ENCODE measurements around the gene ECSCR. TPM values are rescaled to one million over a fixed set of nuclear protein-coding genes. Genes with fewer than 3 reads are reported as not detected.
A peak's percentile ranks its signal among the peaks of the same experiment; 100 is the strongest.
"Not testable (repeated sequence)": the region's sequence is repeated elsewhere in the genome, so short reads cannot be mapped to it uniquely, and the experiment has no call there.

Gene ECSCR, protein sequence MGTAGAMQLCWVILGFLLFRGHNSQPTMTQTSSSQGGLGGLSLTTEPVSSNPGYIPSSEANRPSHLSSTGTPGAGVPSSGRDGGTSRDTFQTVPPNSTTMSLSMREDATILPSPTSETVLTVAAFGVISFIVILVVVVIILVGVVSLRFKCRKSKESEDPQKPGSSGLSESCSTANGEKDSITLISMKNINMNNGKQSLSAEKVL
- total RNA-seq (2014; rRNA removed; shearing (Covaris generic)), result 0.53 and 1.2 TPM in 2 replicates

DNA sequence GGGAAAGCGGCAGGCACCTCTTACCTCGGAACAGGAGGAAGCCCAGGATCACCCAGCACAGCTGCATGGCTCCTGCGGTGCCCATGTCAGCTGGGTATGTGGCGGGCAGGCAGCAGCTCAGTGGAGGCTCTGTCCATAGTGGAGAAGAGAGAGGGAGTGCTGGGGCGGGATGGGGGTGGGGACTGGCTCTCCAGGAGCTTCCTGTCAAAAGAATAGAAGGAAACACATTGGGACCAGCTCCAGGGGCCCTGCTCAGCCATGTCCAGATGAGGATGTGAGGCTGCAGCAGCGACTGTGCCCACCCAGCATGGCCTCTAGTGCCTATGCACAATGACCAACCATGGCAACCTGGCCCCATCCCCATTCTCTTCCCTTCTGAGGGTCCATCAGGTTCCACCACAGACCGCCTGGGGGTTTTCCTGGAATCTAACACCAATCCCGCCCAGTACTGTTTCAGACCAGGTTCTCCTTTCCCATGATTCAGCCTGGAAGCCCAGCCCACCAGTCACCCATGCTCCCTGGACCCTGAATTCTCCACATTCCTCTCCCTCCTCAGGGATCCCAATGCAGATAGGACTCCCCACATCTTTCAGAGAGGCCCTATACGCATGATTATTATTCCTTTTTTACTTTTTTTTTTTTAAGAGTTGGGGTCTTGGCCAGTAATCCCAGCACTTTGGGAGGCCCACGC is at the start of gene ECSCR:
Gene ECSCR (minus strand): TSS at position 158 of the 691 bp plus-strand sequence. CDS start 73 bp downstream, at position 85.
- Histone ChIP-seq H3K4me3 (no peak within 1 kb of the TSS), H3K4me1 (replicated peaks) (peaks cover 30% of the 10 kb centered on the region), H3K36me3 (no peaks in the 10 kb centered on the region), H3K27me3 (replicated peaks) (no peaks in the 10 kb centered on the region; the same call in 1 of the 2 replicates), H3K9me3 (replicated peaks) (no peaks in the 10 kb centered on the region), H3K27ac (peak within 1 kb of the TSS; percentile 22; the same call in 1 of the 2 replicates)
- DNase-seq (ENCODE audit: low read depth in 1 of 2, low spot score in 2 of 2), result no peak

DNA sequence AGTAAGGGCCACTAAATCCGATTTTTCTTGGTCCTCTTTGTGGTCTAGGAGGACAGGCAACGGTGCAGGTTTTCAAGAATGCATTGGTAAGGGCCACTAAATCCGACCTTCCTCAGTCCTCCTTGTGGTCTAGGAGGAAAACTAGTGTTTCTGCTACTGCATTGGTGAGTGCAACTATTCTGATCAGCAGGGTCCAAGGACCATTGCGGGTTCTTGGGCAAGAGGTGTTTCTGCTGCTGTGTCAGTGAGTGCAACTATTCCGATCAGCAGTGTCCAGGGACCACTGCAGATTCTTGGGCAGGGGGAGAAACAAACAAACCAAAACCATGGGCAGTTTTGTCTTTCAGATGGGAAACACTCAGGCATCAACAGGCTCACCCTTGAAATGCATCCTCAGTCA is 42.2 kb upstream of the ECSCR start:
- not testable (repeated sequence) for H3K27me3 ChIP-seq (replicated peaks); H3K36me3 ChIP-seq; H3K9me3 ChIP-seq (replicated peaks); DNase-seq (ENCODE audit: low read depth in 1 of 2, low spot score in 2 of 2); H3K4me1 ChIP-seq (replicated peaks); H3K27ac ChIP-seq; H3K4me3 ChIP-seq

DNA sequence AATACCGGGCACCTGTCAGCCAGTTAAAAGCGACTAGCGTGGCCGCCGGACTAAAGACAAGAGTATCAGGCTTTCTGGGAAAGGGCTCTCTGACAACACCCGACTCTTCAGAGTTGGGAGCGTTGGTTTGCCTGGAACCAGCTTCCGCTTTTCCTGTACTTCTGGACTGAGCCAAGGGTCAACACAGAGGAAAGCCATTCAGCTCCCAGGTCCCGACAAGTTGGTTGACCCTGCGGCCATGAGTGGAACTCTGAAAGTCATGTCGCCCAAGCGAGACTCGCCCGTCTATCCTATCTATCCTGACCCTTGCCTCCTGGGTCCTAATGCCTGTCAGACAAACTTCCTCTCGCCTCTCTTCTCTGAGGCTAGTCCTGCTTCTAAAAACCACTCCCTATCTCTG is 41.3 kb upstream of the ECSCR start:
- H3K36me3 ChIP-seq; H3K27ac ChIP-seq; H3K4me1 ChIP-seq (replicated peaks); H3K9me3 ChIP-seq (replicated peaks); H3K27me3 ChIP-seq (replicated peaks); H3K4me3 ChIP-seq; DNase-seq (ENCODE audit: low read depth in 1 of 2, low spot score in 2 of 2): not testable (repeated sequence)

DNA sequence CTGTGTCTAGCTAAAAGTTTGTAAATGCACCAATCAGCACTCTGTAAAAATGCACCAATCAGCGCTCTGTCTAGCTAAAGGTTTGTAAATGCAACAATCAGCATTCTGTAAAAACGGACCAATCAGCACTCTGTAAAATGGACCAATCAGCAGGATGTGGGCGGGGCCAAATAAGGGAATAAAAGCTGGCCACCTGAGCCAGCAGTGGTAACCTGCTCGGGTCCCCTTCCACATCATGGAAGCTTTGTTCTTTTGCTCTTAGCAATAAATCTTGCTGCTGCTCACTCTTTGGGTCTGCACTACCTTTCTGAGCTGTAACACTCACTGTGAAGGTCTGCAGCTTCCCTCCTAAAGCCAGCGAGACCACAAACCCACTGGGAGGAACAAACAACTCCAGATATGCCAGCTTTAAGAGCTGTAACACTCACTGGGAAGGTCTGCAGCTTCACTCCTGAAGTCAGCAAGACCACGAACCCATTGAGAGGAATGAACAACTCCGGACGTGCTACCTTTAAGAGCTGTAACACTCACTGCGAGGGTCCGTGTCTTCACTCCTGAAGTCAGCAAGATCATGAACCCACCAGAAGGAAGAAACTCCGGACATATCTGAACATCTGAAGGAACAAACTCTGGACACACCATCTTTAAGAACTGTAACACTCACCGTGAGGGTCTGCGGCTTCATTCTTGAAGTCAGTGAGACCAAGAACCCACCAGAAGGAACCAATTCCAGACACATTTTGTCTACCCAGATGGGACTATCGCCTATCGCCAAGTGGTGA is 40.7 kb upstream of the ECSCR start:
- not testable (repeated sequence) for H3K4me3 ChIP-seq; DNase-seq (ENCODE audit: low read depth in 1 of 2, low spot score in 2 of 2)

DNA sequence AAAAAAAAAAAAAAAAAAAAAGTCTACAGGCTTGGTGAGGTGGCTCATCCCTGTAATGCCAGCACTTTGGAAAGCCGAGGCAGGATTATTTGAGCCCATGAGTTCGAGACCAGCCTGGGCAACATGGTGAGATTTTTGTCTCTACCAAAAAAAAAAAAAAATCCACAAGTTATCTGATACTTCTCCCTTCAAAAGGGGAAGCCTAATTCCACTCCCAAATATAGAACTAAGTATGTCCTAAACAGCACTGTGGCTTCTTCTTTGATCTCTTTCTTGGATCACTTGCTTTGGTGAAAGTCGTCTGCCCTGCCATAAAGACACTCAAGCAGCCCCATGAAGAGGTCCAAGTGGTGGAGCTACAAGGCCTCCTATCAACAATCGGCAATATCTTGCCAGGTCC is 38.8 kb upstream of the ECSCR start:
- no peak overlapping the region for H3K27ac ChIP-seq
- H3K4me3 ChIP-seq, result no peak overlapping the region
- no peaks in the 10 kb centered on the region for H3K36me3 ChIP-seq
- peaks cover 4% of the 10 kb centered on the region for H3K4me1 ChIP-seq (replicated peaks)
- DNase-seq (ENCODE audit: low read depth in 1 of 2, low spot score in 2 of 2), result no peak
- H3K27me3 ChIP-seq (replicated peaks), result no peaks in the 10 kb centered on the region
- H3K9me3 ChIP-seq (replicated peaks), result no peaks in the 10 kb centered on the region

More for the DNA sequence above, 40.7 kb upstream of the ECSCR start:
- H3K27me3 ChIP-seq (replicated peaks); H3K4me1 ChIP-seq (replicated peaks); H3K9me3 ChIP-seq (replicated peaks); H3K27ac ChIP-seq; H3K36me3 ChIP-seq: not testable (repeated sequence)

DNA sequence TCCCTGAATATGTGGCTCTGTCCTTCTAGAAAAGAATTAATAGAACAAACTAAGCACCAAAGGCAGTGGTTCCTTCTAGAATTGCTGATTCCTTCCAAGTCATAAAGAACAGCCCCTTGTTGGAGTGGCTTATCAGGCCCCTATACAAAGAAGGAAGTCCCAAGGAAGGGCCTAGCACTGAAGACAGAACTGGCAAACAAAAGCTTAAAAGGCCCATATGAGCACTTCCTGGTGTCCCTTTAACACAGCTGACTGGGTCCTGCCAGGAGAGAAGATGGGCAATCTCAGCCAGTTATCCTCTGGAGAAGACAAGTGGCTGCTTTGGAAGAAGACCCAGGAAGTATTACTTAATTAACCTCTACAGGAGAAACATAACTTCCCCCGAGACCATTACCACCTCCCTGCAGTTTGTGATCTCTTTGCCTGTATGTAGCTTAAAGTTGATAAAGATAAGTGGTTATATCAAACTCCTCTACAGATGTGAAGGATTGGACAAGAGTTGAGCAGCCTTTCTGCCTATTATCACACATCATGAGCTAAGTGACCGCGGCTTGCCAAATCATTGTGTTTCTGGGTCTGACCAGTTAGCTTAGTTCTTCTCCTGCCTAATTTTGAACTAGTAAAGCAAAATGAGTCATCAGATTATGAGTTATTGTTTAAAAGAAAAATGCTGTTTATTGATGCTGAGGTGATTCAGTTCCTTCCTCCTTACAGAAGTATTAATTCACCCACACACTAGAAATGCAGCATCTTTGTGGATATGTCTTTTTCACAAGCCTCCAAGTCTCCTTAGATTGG is 33.3 kb upstream of the ECSCR start:
- Histone ChIP-seq H3K27ac (peak overlapping the region; percentile 32; the same call in 1 of the 2 replicates), H3K36me3 (no peaks in the 10 kb centered on the region), H3K9me3 (replicated peaks) (no peaks in the 10 kb centered on the region), H3K4me1 (replicated peaks) (peaks cover 37% of the 10 kb centered on the region), H3K4me3 (no peak overlapping the region), H3K27me3 (replicated peaks) (no peaks in the 10 kb centered on the region)
- peak in 1 of 2 experiments; percentile 59 for DNase-seq (ENCODE audit: low read depth in 1 of 2, low spot score in 2 of 2)

DNA sequence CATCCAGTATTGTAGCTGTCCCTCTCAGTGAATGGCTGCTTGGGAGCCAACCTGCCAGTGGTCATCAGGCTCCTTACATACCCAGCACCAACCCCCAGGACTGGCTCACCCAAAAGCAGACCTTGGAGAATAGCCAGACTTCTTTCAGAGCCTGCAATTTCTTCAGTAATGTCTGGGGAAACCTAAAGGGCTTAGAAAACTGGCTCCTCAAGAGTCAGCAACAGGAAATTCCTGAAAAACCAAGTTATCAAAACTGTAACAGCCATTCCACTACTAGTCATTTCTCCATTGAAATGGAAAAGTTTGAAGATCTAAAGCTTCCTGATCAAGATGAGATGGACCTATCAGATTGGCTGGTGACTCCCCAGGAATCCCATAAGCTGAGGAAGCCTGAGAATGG is 32.3 kb upstream of the ECSCR start:
- Histone ChIP-seq H3K4me3 (no peak overlapping the region), H3K27ac (peak overlapping the region; percentile 32)
- DNase-seq (ENCODE audit: low read depth in 1 of 2, low spot score in 2 of 2), result no peak

DNA sequence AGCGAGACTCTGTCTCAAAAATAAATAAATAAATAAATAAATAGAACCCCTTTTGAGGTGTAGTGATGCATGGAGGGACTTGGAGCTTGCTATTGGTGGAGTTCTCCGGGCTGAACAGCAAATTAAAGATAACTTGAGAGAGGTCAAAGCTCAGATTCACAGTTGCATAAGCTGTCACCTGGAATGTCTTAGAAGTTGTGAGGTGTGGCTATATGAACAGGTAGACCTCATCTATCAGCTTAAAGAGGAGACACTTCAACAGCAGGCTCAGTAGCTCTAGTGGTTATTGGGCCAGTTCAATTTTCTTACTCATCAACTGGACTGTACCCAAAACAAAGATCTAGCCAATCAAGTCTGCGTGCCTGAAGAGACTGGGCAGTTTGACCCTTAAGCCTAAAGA is 31.7 kb upstream of the ECSCR start:
- DNase-seq (ENCODE audit: low read depth in 1 of 2, low spot score in 2 of 2), result no peak

More for the DNA sequence above, 32.3 kb upstream of the ECSCR start:
- Histone ChIP-seq H3K4me1 (replicated peaks) (peaks cover 37% of the 10 kb centered on the region), H3K27me3 (replicated peaks) (no peaks in the 10 kb centered on the region), H3K36me3 (no peaks in the 10 kb centered on the region), H3K9me3 (replicated peaks) (no peaks in the 10 kb centered on the region)

DNA sequence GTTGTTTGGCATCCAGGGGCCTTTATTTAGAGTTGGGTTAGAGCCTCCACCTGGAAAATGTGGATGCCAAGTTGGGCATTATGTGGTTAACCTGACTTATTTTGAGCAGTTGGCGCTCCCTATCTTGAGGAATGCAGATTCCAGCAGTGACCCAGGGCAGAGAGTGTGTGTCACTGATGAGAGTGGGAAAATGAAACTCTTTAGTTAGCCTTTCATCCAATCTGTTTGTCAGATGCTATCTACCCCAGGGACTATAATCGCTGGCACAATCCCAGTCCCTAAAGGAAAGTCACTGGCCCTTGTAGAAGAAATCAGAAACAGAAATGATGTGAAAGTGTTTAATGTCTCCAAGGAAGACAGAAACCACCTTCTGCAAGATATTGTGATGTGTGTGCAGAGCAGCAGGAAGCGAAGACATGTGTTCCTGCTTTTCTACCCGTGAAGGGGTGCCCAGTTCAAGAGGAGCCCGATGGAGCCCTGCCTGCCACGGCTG is 30.2 kb upstream of the ECSCR start:
- H3K36me3 ChIP-seq, result no peaks in the 10 kb centered on the region
- DNase-seq (ENCODE audit: low read depth in 1 of 2, low spot score in 2 of 2), result peak in 1 of 2 experiments; percentile 69
- peaks cover 37% of the 10 kb centered on the region for H3K4me1 ChIP-seq (replicated peaks)
- no peaks in the 10 kb centered on the region for H3K9me3 ChIP-seq (replicated peaks)
- peak overlapping the region; percentile 14; the same call in 1 of the 2 replicates for H3K27ac ChIP-seq
- H3K4me3 ChIP-seq, result no peak overlapping the region
- no peaks in the 10 kb centered on the region for H3K27me3 ChIP-seq (replicated peaks)

More for the DNA sequence above, 31.7 kb upstream of the ECSCR start:
- Histone ChIP-seq H3K27ac (no peak overlapping the region), H3K36me3 (no peaks in the 10 kb centered on the region), H3K4me1 (replicated peaks) (peaks cover 37% of the 10 kb centered on the region), H3K4me3 (no peak overlapping the region), H3K9me3 (replicated peaks) (no peaks in the 10 kb centered on the region), H3K27me3 (replicated peaks) (no peaks in the 10 kb centered on the region)

DNA sequence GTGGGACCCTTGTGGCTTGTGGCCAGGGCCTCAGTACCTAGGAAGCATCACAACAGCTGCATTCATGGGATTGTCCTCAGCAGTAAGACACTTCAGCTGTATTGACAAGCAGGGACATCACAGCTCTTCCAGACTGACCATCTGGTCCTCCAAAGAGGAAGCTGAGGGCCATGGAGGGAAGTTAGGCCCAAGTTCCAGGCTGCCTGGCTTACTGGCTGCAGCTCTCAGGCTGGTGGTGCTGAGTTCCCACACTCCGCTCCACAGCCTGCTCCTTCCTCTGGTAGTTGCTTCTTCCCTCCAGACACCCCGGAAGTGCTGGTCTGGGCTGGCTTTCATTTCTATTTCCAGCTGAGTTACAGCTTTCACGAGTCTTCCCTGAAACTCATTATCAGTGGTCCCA is 25.7 kb upstream of the ECSCR start:
- H3K27ac ChIP-seq, result no peak overlapping the region
- peaks cover 10% of the 10 kb centered on the region for H3K4me1 ChIP-seq (replicated peaks)
- H3K27me3 ChIP-seq (replicated peaks), result no peaks in the 10 kb centered on the region
- DNase-seq (ENCODE audit: low read depth in 1 of 2, low spot score in 2 of 2), result no peak
- H3K4me3 ChIP-seq, result no peak overlapping the region
- H3K9me3 ChIP-seq (replicated peaks), result no peaks in the 10 kb centered on the region
- no peaks in the 10 kb centered on the region for H3K36me3 ChIP-seq

DNA sequence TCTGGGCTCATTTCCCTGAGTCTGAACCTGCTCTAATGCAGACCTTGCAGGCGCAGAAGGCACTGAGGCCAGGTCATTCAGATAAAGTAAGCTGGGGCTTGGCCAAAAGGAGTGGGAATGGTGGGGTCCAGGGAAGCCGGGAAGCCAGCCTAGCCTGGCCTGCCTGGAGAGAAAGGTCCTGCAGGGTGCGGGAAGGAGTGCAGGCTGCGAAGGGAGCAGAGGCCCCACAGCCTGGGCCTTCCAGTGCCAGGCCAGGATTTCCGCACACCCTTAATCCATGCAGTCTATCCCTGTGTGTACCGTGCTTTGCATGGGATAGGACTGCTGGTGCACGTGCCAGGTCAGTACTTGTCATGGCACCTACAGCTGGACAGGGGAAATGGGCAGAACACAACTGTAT is 23.7 kb upstream of the ECSCR start:
- Histone ChIP-seq H3K36me3 (peaks cover 7% of the 10 kb centered on the region), H3K27ac (no peak overlapping the region), H3K4me3 (no peak overlapping the region), H3K27me3 (replicated peaks) (no peaks in the 10 kb centered on the region), H3K4me1 (replicated peaks) (peaks cover 18% of the 10 kb centered on the region), H3K9me3 (replicated peaks) (no peaks in the 10 kb centered on the region; the same call in 1 of the 2 replicates)
- no peak for DNase-seq (ENCODE audit: low read depth in 1 of 2, low spot score in 2 of 2)

DNA sequence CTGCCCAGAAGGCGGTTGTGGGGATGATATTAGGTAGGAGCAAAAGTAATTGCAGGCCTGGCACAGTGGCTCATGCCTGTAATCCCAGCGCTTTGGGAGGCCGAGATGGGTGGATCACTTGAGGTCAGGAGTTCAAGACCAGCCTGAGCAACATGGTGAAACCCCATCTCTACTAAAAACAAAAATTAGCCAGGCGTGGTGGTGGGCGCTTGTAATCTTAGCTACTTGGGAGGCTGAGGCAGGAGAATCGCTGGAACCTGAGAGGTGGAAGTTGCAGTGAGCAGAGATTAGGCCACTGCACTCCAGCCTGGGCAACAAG is 20.3 kb upstream of the ECSCR start:
- H3K9me3 ChIP-seq (replicated peaks); H3K27me3 ChIP-seq (replicated peaks); DNase-seq (ENCODE audit: low read depth in 1 of 2, low spot score in 2 of 2): not testable (repeated sequence)
- Histone ChIP-seq H3K4me3 (peak overlapping the region; percentile 40), H3K36me3 (peaks cover 36% of the 10 kb centered on the region), H3K27ac (peak overlapping the region; percentile 95), H3K4me1 (replicated peaks) (peaks cover 26% of the 10 kb centered on the region)
